GM19455 (cell line): ENCODE data around the gene CCL28.
"Not testable (repeated sequence)": the region's sequence is repeated elsewhere in the genome, so short reads cannot be mapped to it uniquely, and the experiment has no call there.

Source experiments
- ATAC-seq: cut with Tn5 transposase; IDR thresholded peaks from one replicate; pipeline ENCODE4 v1.9.1; 2021; ENCODE audit not compliant: unreplicated experiment

CCL28 gene

GRCh38 chr5:43412156-43412555, at the start of gene CCL28:
Gene CCL28, minus strand, starts transcription at chr5:43412391. Its CDS starts 75 bp downstream, at chr5:43412316.
- ATAC-seq = no peak

- no peak for ATAC-seq
Measured at GRCh38 chr5:43461066-43461465, 48.9 kb upstream of the CCL28 start.

- no peak for ATAC-seq
Measured at GRCh38 chr5:43456556-43456955, 44.4 kb upstream of the CCL28 start.

GRCh38 chr5:43441575-43441974, 29.4 kb upstream of the CCL28 start:
- ATAC-seq = not testable (repeated sequence)

GRCh38 chr5:43437062-43437660, 25.0 kb upstream of the CCL28 start:
- ATAC-seq = no peak

- no peak for ATAC-seq
Measured at GRCh38 chr5:43433382-43433781, 21.2 kb upstream of the CCL28 start.

GRCh38 chr5:43432486-43433375, 20.5 kb upstream of the CCL28 start:
- no peak for ATAC-seq

- no peak for ATAC-seq
Measured at GRCh38 chr5:43429706-43430105, 17.5 kb upstream of the CCL28 start.

- no peak for ATAC-seq
Measured at GRCh38 chr5:43429016-43429415, 16.8 kb upstream of the CCL28 start.

GRCh38 chr5:43427306-43427705, 15.1 kb upstream of the CCL28 start:
- no peak for ATAC-seq

GRCh38 chr5:43425983-43426382, 13.8 kb upstream of the CCL28 start:
- no peak for ATAC-seq

- ATAC-seq = not testable (repeated sequence)
Measured at GRCh38 chr5:43423086-43423485, 10.9 kb upstream of the CCL28 start.

- no peak for ATAC-seq
Measured at GRCh38 chr5:43422143-43422542, 10.0 kb upstream of the CCL28 start.

- no peak for ATAC-seq
Measured at GRCh38 chr5:43421450-43422133, 9.4 kb upstream of the CCL28 start.

GRCh38 chr5:43420241-43420640, 8.1 kb upstream of the CCL28 start:
- ATAC-seq = no peak

GRCh38 chr5:43418561-43418960, 6.4 kb upstream of the CCL28 start:
- no peak for ATAC-seq

- ATAC-seq = no peak
Measured at GRCh38 chr5:43416803-43417394, 4.7 kb upstream of the CCL28 start.

GRCh38 chr5:43415935-43416802, 4.0 kb upstream of the CCL28 start:
- ATAC-seq = no peak

- no peak for ATAC-seq
Measured at GRCh38 chr5:43413966-43414365, 1.8 kb upstream of the CCL28 start.

GRCh38 chr5:43412644-43413043, 453 bp upstream of the CCL28 start:
- no peak for ATAC-seq
